Prostate gland (tissue), 2 donors: ENCODE results near the gene BACH1. TPM values are rescaled to one million over a fixed set of nuclear protein-coding genes. Genes with fewer than 3 reads are reported as not detected.

ENCODE experiments used
- DNase-seq: peaks from one replicate; pipeline ENCODE4 v3.0.0-alpha.2; 2019; ENCODE audit warnings: low spot score
- H3K27ac ChIP-seq, 2 donors: fragments of 200-600 bp; sonication (generic); 2 replicates each; pipeline ENCODE4 v1.5.1; 2017 to 2019
- H3K27me3 ChIP-seq: fragments of 200-600 bp; sonication (generic); replicated peaks from 2 replicates; pipeline ENCODE4 v1.5.1; 2019; ENCODE audit not compliant: insufficient read depth
- H3K36me3 ChIP-seq, 2 donors: fragments of 200-600 bp; sonication (generic); 1 replicate in 1 of 2; 2 replicates in 1 of 2; pipeline versions ENCODE4 v1.5.1 to v1.8.1; 2017 to 2019
- H3K4me1 ChIP-seq: fragments of 200-600 bp; sonication (generic); replicated peaks from 2 replicates; pipeline ENCODE4 v1.5.1; 2019
- H3K4me3 ChIP-seq, 2 donors: fragments of 200-600 bp; sonication (generic); 2 replicates each; pipeline ENCODE4 v1.5.1; 2017 to 2019
- H3K9me3 ChIP-seq: fragments of 200-600 bp; sonication (generic); 2 replicates; pipeline ENCODE4 v1.5.1; 2017
- POLR2A ChIP-seq: fragments of 450-650 bp; IDR thresholded peaks from one replicate; pipeline ENCODE4 v1.6.1; 2016; ENCODE audit warnings: antibody characterized with exemption, mild to moderate bottlenecking
- POLR2AphosphoS5 ChIP-seq: sonication (generic); formaldehyde crosslinking; IDR thresholded peaks from one replicate; pipeline ENCODE4 v1.6.1; 2017; ENCODE audit warnings: antibody characterized with exemption
- WGBS: methylation state at CpG from one replicate; pipeline ENCODE4 v1.1.5; 2018; 5-methylcytosine and 5-hydroxymethylcytosine counted together
- intact Hi-C: fragments of 100-400 bp; cut with DNase I; formaldehyde crosslinking; loops from one replicate; pipeline ENCODE4 v1.14.2; 2022
- total RNA-seq, 2 donors: library from RNA; depleted of rRNA; stranded (reverse); fragments of >200 nt; gene quantifications; one replicate each; pipeline ENCODE4 v1.1.0, GENCODE V29; 2016
- TF ChIP-seq, protein P1 (sequence below), 4 experiments: fragments of 200-600 bp in 2 of 4; fragments of 450-650 bp in 2 of 4; sonication (generic) in 2 of 4; IDR thresholded peaks; 1 replicate in 3 of 4; 2 replicates in 1 of 4; pipeline ENCODE4 v1.5.1; 2016 to 2019; ENCODE audit warnings: antibody characterized with exemption in 4 of 4, mild to moderate bottlenecking in 2 of 4, moderate library complexity in 2 of 4

The BACH1 gene
- total RNA-seq, 2 donors from 2014 or later = 42.4 to 46.2 TPM

- WGBS = 90% methylated on average over 1 of the region's 1 CpG
- intact Hi-C loops = loop anchor here (10.0 kb wide), 1 partner anchor 125 kb away; no protein-coding TSS in a partner anchor
- Histone ChIP-seq H3K4me3 (no peak overlapping the region), H3K36me3 (no peaks in the 10 kb centered on the region), H3K4me1 (no peaks in the 10 kb centered on the region), H3K9me3 (no peaks in the 10 kb centered on the region), H3K27me3 (no peaks in the 10 kb centered on the region), H3K27ac (no peak overlapping the region)
- DNase-seq = no peak
- TF ChIP-seq POLR2AphosphoS5 = no peak
- TF ChIP-seq, protein P1, sequence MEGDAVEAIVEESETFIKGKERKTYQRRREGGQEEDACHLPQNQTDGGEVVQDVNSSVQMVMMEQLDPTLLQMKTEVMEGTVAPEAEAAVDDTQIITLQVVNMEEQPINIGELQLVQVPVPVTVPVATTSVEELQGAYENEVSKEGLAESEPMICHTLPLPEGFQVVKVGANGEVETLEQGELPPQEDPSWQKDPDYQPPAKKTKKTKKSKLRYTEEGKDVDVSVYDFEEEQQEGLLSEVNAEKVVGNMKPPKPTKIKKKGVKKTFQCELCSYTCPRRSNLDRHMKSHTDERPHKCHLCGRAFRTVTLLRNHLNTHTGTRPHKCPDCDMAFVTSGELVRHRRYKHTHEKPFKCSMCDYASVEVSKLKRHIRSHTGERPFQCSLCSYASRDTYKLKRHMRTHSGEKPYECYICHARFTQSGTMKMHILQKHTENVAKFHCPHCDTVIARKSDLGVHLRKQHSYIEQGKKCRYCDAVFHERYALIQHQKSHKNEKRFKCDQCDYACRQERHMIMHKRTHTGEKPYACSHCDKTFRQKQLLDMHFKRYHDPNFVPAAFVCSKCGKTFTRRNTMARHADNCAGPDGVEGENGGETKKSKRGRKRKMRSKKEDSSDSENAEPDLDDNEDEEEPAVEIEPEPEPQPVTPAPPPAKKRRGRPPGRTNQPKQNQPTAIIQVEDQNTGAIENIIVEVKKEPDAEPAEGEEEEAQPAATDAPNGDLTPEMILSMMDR (IDR thresholded peaks at IDR 0.05) = no peak
- TF ChIP-seq POLR2A = no peak
Observed at GRCh38 chr21:29290240-29290639, 8.5 kb upstream of the BACH1 start.

DNA sequence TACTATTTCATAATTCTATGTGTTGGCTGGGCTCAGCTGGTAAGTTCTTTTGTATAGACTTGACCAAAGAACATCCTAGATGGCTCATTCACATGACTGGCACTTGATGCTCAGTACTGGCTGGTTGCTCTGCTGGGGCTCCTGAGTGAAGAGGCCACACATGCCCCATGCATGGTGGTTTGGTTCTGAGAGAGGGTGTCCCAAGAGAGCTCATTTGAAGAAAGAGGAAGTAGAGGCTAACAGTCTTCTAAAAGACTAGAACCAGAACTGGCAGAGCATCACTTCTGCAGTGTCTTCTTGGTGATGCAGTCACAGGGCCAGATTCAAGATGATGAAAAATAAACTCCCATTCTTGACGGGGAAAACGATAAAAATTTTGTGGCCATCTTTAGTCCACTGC is 5.2 kb upstream of the BACH1 start:
- intact Hi-C loops = loop anchor here (10.0 kb wide), 1 partner anchor 129 kb away; no protein-coding TSS in a partner anchor
- H3K9me3 ChIP-seq = no peaks in the 10 kb centered on the region
- TF ChIP-seq POLR2AphosphoS5 = no peak
- TF ChIP-seq, protein P1 (IDR thresholded peaks at IDR 0.05) = no peak

DNA sequence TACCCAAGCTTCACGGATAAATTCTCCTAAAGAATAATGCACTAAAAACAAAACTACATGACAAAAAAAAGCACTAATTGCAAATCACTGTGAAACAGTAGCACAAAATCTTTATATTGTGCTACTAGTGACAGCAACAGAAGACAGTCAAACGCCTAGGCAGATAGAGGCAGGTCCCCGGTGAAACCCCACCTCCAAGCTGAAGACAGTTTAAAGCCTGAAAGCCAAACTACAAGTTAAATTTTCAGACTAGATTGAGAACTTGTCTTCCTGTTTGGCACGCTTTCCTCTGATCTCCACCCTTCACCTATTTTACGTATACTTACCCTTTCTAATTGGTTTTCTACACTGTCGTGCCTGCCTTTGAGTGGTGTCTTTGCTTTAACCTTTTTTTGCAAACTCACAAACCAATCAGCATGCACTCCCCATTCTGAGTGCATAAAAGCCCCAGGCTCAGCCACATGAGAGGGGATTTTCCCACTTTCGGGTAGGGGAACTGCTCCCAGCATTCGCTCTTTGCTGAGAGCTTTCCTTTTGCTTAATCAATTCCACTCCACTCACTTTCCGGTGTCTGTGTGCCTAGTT is 3.6 kb upstream of the BACH1 start:
- Histone ChIP-seq H3K4me3 (no peak overlapping the region), H3K4me1 (no peaks in the 10 kb centered on the region), H3K9me3 (no peaks in the 10 kb centered on the region), H3K36me3 (no peaks in the 10 kb centered on the region), H3K27ac (peak overlapping the region in 1 of 2 donors; percentile 49), H3K27me3 (no peaks in the 10 kb centered on the region)
- DNase-seq = no peak
- WGBS = 87% methylated on average over 9 of the region's 9 CpGs
- intact Hi-C loops = loop anchor here (10.0 kb wide), 1 partner anchor 130 kb away; no protein-coding TSS in a partner anchor
- TF ChIP-seq POLR2A = no peak
- TF ChIP-seq, protein P1 (IDR thresholded peaks at IDR 0.05) = no peak
- TF ChIP-seq POLR2AphosphoS5 = no peak

More for the DNA sequence above, 5.2 kb upstream of the BACH1 start:
- Histone ChIP-seq H3K4me1 (no peaks in the 10 kb centered on the region), H3K36me3 (no peaks in the 10 kb centered on the region), H3K4me3 (no peak overlapping the region), H3K27me3 (no peaks in the 10 kb centered on the region), H3K27ac (peak overlapping the region in 1 of 2 donors; percentile 49)
- 95% methylated on average over 2 of the region's 2 CpGs for WGBS
- DNase-seq = no peak

- Histone ChIP-seq H3K27me3 (no peaks in the 10 kb centered on the region), H3K27ac (no peak overlapping the region), H3K36me3 (no peaks in the 10 kb centered on the region), H3K9me3 (no peaks in the 10 kb centered on the region), H3K4me1 (no peaks in the 10 kb centered on the region), H3K4me3 (no peak overlapping the region)
- no peak for DNase-seq
- 90% methylated on average over 3 of the region's 3 CpGs for WGBS
- TF ChIP-seq POLR2A = no peak
- TF ChIP-seq POLR2AphosphoS5 = no peak
- TF ChIP-seq, protein P1 (IDR thresholded peaks at IDR 0.05) = no peak
- intact Hi-C loops = loop anchor here (10.0 kb wide), 1 partner anchor 132 kb away; no protein-coding TSS in a partner anchor
Observed at GRCh38 chr21:29296446-29296845, 2.3 kb upstream of the BACH1 start.
